GM21529 (cell line): ENCODE measurements around the gene SLC38A8.

Experiments used
- ATAC-seq: cut with Tn5 transposase; IDR thresholded peaks from one replicate; pipeline ENCODE4 v1.9.1; 2021; ENCODE audit not compliant: unreplicated experiment

SLC38A8 gene

GRCh38 chr16:84049403-84050060 is 6.9 kb upstream of the SLC38A8 start:
- ATAC-seq: no peak

GRCh38 chr16:84048871-84049270 is 6.3 kb upstream of the SLC38A8 start:
- ATAC-seq: no peak

DNA sequence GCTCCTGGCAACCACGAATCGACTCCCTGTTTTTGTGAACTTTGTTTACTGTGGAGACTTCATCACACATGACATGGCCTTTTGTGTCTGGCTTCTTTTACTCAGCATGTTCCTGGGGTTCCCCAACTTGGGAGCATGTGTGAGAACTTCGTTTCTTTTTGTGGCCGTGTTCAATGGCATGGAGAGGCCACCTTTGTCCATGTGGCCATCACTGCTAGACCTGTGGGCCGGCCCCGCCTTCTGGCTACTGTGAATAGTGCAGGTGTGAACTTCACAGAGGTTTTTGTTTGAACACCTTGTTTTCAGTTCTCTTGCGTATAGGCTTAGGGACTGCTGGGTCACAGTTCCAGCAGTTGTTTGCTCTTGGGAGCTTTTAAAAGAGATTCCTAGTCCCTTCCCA is 5.7 kb upstream of the SLC38A8 start:
- no peak for ATAC-seq

DNA sequence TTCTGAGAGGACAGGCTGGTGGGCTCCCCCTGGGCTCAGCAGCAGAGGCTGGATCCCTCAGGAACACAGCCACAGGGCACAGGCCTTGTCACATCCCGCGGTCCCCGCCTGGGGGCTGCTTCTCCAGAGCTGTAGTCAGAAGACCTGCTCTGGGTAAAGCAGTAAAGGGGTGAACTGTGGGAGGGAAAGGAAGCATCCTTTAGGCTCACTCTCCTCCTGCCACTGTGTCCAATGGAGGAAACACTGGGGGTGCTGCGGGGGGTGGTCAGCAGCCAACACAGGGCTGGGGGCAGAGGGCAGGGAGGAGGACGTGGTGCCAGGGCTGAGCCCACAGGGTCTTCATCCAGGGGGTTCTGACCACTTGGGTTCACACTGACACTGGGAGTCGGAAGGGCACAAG is 5.0 kb upstream of the SLC38A8 start:
- ATAC-seq: no peak

DNA sequence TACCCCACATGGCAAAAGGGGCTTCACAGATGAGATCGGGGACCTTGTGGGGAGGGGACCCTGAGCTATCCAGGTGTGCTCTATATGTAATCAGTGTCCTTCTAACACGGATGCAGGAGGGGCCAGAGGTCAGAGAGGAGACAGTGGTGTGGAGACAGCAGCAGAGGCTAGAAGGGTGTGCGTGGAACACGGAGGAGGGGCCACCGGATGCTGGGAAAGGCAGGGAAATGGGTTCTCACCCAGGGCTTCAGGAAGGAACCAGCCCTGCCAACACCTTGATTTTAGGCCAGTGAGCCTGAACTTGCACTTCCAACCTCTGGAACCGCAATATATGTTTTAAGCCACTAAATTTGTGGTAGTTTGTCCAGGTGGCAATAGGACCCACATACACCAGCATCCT is 4.6 kb upstream of the SLC38A8 start:
- ATAC-seq: no peak

- ATAC-seq: no peak
These were observed 3.3 kb upstream of the SLC38A8 start for GRCh38 chr16:84045818-84046470.

GRCh38 chr16:84045001-84045817 is 2.6 kb upstream of the SLC38A8 start:
- ATAC-seq: no peak

DNA sequence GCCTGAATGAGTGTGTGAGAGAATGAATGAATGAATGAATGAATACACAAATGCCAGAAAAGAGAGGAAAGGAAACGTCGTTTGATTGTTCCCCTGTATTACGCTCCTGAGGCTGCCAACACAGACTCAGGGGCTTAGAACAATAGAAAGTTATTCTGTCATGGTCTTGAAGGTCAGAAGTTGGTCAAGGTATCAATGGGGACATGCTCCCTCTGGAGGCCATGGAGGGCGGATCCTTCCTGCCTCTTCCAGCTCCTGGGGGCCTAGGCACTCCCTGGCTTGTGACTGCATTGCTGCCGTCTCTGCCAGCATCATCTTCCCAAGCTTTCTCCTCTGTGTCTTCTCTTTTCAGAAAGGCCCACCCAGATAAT is 1.5 kb upstream of the SLC38A8 start:
- ATAC-seq: no peak

GRCh38 chr16:84043486-84044117 is 1.0 kb upstream of the SLC38A8 start:
- ATAC-seq: no peak

- ATAC-seq: no peak
These were observed 387 bp upstream of the SLC38A8 start for GRCh38 chr16:84042879-84043485.

DNA sequence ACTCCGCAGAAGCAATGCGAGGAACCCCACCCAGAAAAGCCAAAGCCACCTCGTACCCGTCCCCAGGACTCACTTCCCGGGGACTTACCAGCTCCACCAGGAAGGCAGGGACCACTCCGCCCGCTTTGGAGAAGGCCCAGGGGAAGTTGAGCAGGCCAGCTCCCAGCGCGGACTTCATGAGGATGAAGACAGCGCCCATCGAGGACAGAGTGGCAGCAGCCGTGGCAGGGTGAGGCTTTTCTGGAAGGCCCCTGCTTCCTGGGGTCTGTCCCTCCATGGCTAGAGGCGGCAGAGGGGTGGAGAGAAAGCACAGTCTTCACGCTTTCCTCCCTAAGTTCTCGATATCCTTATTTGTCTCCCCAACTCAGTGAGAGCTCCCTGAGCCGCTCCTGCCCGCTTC is 714 bp downstream of the SLC38A8 start:
- ATAC-seq: no peak

DNA sequence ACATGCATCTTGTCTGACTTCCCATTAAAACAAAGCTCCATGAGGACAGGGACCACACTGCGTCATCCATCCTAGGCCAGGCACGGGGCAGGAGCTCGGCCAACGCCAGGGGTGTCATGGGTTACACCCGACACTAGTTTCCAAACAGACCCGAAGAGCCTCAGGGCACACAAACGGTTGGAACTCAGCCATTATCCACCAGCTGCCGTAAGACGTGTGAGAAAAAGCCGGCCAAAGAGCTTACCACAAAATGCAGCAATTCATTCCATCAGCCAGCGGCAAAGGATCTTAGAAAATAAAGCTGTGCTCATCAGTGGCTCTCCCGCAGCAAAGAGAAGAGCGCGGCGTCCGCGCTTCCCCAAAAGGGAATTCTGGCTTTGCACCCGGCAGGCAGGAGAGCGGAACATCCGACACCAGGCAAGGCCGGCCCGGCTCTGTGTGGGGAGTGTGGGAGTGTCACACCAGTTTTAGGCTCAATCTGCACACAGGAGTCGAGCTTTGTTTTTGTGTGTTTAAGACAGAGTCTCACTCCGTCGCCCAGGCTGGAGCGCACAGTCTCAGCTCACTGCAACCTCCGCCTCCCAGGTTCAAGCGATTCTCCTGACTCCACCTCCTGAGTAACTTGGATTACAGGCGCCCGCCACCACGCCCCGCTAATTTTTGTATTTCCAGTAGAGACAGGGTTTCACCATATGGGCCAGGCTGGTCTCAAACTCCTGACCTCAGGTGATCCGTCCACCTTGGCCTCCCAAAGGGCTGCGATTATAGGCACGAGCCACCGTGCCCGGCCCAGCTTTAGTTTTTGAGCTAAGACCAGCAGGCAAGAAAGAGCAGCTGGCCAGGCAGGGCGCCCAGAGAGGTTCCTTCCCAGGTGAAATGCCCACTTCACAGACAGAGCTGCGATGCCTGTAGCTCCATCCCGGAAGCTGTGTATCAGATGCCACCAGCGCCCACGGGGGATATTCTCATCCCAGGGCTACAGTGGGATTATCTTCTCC is 1.5 kb downstream of the SLC38A8 start:
- no peak for ATAC-seq

GRCh38 chr16:84040226-84040822 is 2.3 kb downstream of the SLC38A8 start:
- ATAC-seq: no peak

GRCh38 chr16:84039696-84040095 is 2.9 kb downstream of the SLC38A8 start:
- no peak for ATAC-seq

DNA sequence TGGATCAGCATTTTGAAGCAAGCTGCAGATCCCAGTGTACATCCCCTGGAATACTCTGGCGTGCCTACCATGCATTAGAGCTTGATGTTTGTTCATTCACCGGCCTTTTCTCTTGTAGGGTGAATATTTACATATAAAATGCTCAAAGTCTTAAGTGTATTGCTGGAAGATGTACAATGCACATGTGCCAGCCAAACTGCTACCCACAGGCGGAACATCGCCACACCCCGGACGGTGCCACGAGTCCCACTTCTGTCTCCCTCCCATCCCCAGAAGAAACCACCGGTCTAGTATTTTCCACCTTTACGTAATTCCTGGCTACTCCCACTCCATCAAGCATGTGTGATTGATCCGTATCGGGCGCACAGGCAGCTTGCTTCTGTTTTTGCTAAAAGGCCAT is 4.1 kb downstream of the SLC38A8 start:
- no peak for ATAC-seq

DNA sequence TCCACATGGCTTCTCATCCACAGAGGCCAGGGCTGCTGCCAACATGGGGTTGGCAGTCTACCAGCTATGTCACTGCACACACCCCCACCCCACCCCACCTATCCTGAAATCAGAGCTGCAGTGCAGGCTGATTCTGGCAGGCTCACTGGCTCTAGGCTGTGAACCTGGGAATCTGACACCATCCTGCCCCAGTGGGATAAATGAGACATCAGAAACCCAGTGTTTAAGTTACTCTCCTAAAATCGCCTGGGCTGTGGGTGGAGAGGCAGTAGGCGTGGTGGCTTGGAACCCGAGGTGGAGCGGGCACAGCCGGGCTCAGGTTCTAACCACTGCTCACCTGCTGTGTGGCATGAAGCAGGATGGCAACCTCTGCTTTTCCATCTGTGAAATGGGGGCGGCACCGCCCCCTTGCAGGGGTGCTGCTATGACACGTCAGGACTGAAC is 5.6 kb downstream of the SLC38A8 start:
- ATAC-seq: no peak

- no peak for ATAC-seq
These were observed 6.5 kb downstream of the SLC38A8 start for GRCh38 chr16:84036131-84036530.

GRCh38 chr16:84034516-84034915 is 8.1 kb downstream of the SLC38A8 start:
- ATAC-seq: no peak
